H9 (cell line): ENCODE results near the gene LRRC27. TPM values are rescaled to one million over a fixed set of nuclear protein-coding genes. Genes with fewer than 3 reads are reported as not detected.

Experiments
- DNase-seq: peaks from one replicate; pipeline ENCODE4 v3.0.0-alpha.2; 2017
- H2AFZ ChIP-seq: one replicate; pipeline ENCODE4 v1.6.1; 2013; ENCODE audit warnings: mild to moderate bottlenecking, low read length, control low read depth, moderate library complexity
- H2AK5ac ChIP-seq: 2 replicates; pipeline ENCODE4 v1.6.1; 2013; ENCODE audit warnings: low read length, control low read depth, mixed read lengths; ENCODE audit not compliant: insufficient read length
- H2BK120ac ChIP-seq: one replicate; pipeline ENCODE4 v1.6.1; 2013; ENCODE audit warnings: low read depth, mild to moderate bottlenecking, low read length, control low read depth, inconsistent platforms; ENCODE audit not compliant: poor library complexity, severe bottlenecking
- H2BK12ac ChIP-seq: 2 replicates; pipeline ENCODE4 v1.6.1; 2013; ENCODE audit warnings: low read length, control low read depth, mixed read lengths, low read depth; ENCODE audit not compliant: insufficient read length
- H2BK15ac ChIP-seq: 2 replicates; pipeline ENCODE4 v1.6.1; 2013; ENCODE audit warnings: low read depth, low read length, control low read depth
- H2BK20ac ChIP-seq: one replicate; pipeline ENCODE4 v1.6.1; 2013; ENCODE audit warnings: low read depth, mild to moderate bottlenecking, low read length, control low read depth, inconsistent platforms; ENCODE audit not compliant: poor library complexity, severe bottlenecking
- H2BK5ac ChIP-seq: 2 replicates; pipeline ENCODE4 v1.6.1; 2013; ENCODE audit warnings: low read length, control low read depth, mixed read lengths; ENCODE audit not compliant: insufficient read length
- H3K14ac ChIP-seq: 2 replicates; pipeline ENCODE4 v1.6.1; 2013; ENCODE audit warnings: low read length, control low read depth; ENCODE audit not compliant: insufficient read depth
- H3K18ac ChIP-seq: 2 replicates; pipeline ENCODE4 v1.6.1; 2013; ENCODE audit warnings: low read depth, mild to moderate bottlenecking, mixed read lengths, low read length, control low read depth; ENCODE audit not compliant: insufficient read length
- H3K23ac ChIP-seq: 2 replicates; pipeline ENCODE4 v1.6.1; 2013; ENCODE audit warnings: low read length, control low read depth, mixed read lengths, low read depth; ENCODE audit not compliant: insufficient read length
- H3K23me2 ChIP-seq: 2 replicates; pipeline ENCODE4 v1.6.1; 2013; ENCODE audit warnings: low read depth, mild to moderate bottlenecking, mixed read lengths, low read length, control low read depth; ENCODE audit not compliant: insufficient read length, poor library complexity, severe bottlenecking
- H3K27ac ChIP-seq: 2 replicates; pipeline ENCODE4 v1.5.1; 2013; ENCODE audit warnings: low read length, control low read depth, mixed read lengths, low read depth; ENCODE audit not compliant: insufficient read length
- H3K27me3 ChIP-seq: 2 replicates; pipeline ENCODE4 v1.6.1; 2013; ENCODE audit warnings: low read length, control low read depth, inconsistent platforms; ENCODE audit not compliant: insufficient read depth
- H3K4ac ChIP-seq: 2 replicates; pipeline ENCODE4 v1.6.1; 2013; ENCODE audit warnings: low read depth, mild to moderate bottlenecking, control low read depth, inconsistent platforms, low read length, moderate library complexity
- H3K4me1 ChIP-seq: 2 replicates; pipeline ENCODE4 v1.6.1; 2013; ENCODE audit warnings: low read length, control low read depth, inconsistent platforms; ENCODE audit not compliant: insufficient read depth
- H3K4me2 ChIP-seq: 2 replicates; pipeline ENCODE4 v1.6.1; 2013; ENCODE audit warnings: low read length, control low read depth, mixed read lengths; ENCODE audit not compliant: insufficient read length, insufficient read depth
- H3K56ac ChIP-seq: 2 replicates; pipeline ENCODE4 v1.6.1; 2013; ENCODE audit warnings: low read depth, mild to moderate bottlenecking, mixed read lengths, low read length, control low read depth; ENCODE audit not compliant: insufficient read length
- H3K79me1 ChIP-seq: 2 replicates; pipeline ENCODE4 v1.6.1; 2013; ENCODE audit warnings: low read depth, mild to moderate bottlenecking, moderate library complexity, low read length, control low read depth, inconsistent platforms; ENCODE audit not compliant: insufficient read depth, poor library complexity, severe bottlenecking
- H3K79me2 ChIP-seq: 2 replicates; pipeline ENCODE4 v1.6.1; 2013; ENCODE audit warnings: low read length, control low read depth, inconsistent platforms; ENCODE audit not compliant: insufficient read depth
- H3K9ac ChIP-seq: 2 replicates; pipeline ENCODE4 v1.6.1; 2013; ENCODE audit warnings: low read length, control low read depth, mixed read lengths; ENCODE audit not compliant: insufficient read length; ENCODE audit errors: extremely low read depth
- H3K9me3 ChIP-seq: one replicate; pipeline ENCODE4 v1.6.1; 2013; ENCODE audit warnings: low read depth, low read length, inconsistent platforms; ENCODE audit not compliant: control insufficient read depth
- H3T11ph ChIP-seq: one replicate; pipeline ENCODE4 v1.6.1; 2013; ENCODE audit warnings: mild to moderate bottlenecking, low read length, control low read depth, inconsistent platforms
- H4K20me1 ChIP-seq: one replicate; pipeline ENCODE4 v1.6.1; 2013; ENCODE audit not compliant: control insufficient read depth, insufficient read length, insufficient read depth
- H4K5ac ChIP-seq: 2 replicates; pipeline ENCODE4 v1.6.1; 2013; ENCODE audit warnings: low read depth, mild to moderate bottlenecking, mixed read lengths, low read length, control low read depth; ENCODE audit not compliant: insufficient read length
- H4K8ac ChIP-seq: replicated peaks from 2 replicates; pipeline ENCODE4 v1.6.1; 2013; ENCODE audit warnings: low read length, control low read depth, mixed read lengths, low read depth; ENCODE audit not compliant: insufficient read length
- H4K91ac ChIP-seq: 2 replicates; pipeline ENCODE4 v1.6.1; 2013; ENCODE audit warnings: low read depth, mild to moderate bottlenecking, moderate library complexity, mixed read lengths, low read length, control low read depth; ENCODE audit not compliant: insufficient read length
- H3K27ac Mint-ChIP-seq, 3 experiments: 2 replicates in 2 of 3; 3 replicates in 1 of 3; pipeline ENCODE4 v1.8.0; 2020 to 2021; ENCODE audit warnings: mixed read lengths in 3 of 3, mild to moderate bottlenecking in 1 of 3, moderate library complexity in 1 of 3
- H3K27me3 Mint-ChIP-seq: 2 replicates; pipeline ENCODE4 v1.8.0; 2021; ENCODE audit warnings: low read depth, mild to moderate bottlenecking, moderate library complexity, mixed read lengths
- H3K36me3 Mint-ChIP-seq, 3 experiments: 2 replicates in 2 of 3; 3 replicates in 1 of 3; pipeline ENCODE4 v1.8.0; 2020 to 2021; ENCODE audit warnings: low read depth in 3 of 3, mixed read lengths in 3 of 3; ENCODE audit not compliant: insufficient read depth in 1 of 3
- H3K4me1 Mint-ChIP-seq, 2 experiments: 2 replicates each; pipeline ENCODE4 v1.8.0; 2020; ENCODE audit warnings: mixed read lengths in 2 of 2
- H3K4me3 Mint-ChIP-seq, 2 experiments: 2 replicates in 1 of 2; 3 replicates in 1 of 2; pipeline ENCODE4 v1.8.0; 2020 to 2021; ENCODE audit warnings: mild to moderate bottlenecking in 2 of 2, mixed read lengths in 2 of 2, moderate library complexity in 1 of 2
- H3K9me3 Mint-ChIP-seq, 2 experiments: 2 replicates in 1 of 2; 3 replicates in 1 of 2; pipeline ENCODE4 v1.8.0; 2020; ENCODE audit warnings: mild to moderate bottlenecking in 2 of 2, mixed read lengths in 2 of 2, moderate library complexity in 1 of 2
- WGBS: extraction: QIAGEN DNeasy Blood & Tissue Kit; methylation state at CpG from one replicate; pipeline ENCODE4 v1.1.7; 2013; ENCODE audit warnings: missing lambda C conversion rate, low lambda C conversion rate, mixed read lengths; ENCODE audit not compliant: insufficient read length; ENCODE audit errors: extremely low coverage; 5-methylcytosine and 5-hydroxymethylcytosine counted together
- total RNA-seq: library from RNA; stranded (reverse); gene quantifications from 2 replicates; pipeline ENCODE4 v1.2.1, GENCODE V29; 2021
- TF ChIP-seq, protein P1 (sequence below): fragments of 200-600 bp; sonication (generic); conservative IDR thresholded peaks from 3 replicates; pipeline ENCODE4 v1.8.0; 2021; ENCODE audit warnings: antibody characterized with exemption, mild to moderate bottlenecking

The LRRC27 gene
- total RNA-seq, 1 experiment from 2014 or later = 2.7 TPM

DNA sequence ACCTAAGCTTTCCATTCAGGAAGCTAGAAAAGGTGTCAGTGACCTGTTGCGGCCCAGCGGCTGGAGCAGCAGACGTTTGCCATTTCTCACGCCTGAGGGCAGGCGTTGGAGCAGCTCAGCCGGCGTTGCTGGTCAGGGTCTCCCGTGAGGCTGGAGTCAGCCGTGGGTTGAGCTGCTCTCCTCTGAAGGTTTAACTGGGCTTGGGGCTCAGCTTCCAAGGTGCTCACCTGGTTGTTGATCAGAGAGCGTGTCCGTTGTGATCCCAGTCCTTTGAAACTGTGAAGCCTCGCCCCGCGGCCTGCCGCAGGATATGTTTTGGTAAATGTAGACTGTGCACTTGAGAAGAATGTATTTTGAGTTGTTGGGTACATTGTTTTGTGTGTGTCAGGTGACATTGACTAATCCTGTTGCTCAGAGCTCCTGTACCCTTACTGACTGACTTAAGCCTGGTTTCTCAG, 44.4 kb downstream of the LRRC27 start:
- H2AK5ac ChIP-seq = no peak overlapping the region
- H3K27me3 ChIP-seq = no peaks in the 10 kb centered on the region
- H4K91ac ChIP-seq = no peak overlapping the region
- Mint-ChIP-seq H3K27me3 (peaks cover 27% of the 10 kb centered on the region), H3K9me3 (peaks cover 2 to 3% of the 10 kb centered on the region in 2 experiments; a peak in 3 of 5 replicates), H3K4me1 (peaks cover 10 to 30% of the 10 kb centered on the region in 2 experiments), H3K36me3 (peaks cover 2 to 5% (median 2%) of the 10 kb centered on the region in 3 experiments; a peak in 4 of 7 replicates), H3K4me3 (no peak overlapping the region), H3K27ac (no peak overlapping the region)
- no peak overlapping the region for H3K18ac ChIP-seq
- no peak overlapping the region for H4K8ac ChIP-seq
- no peak overlapping the region for H3K23ac ChIP-seq
- no peak overlapping the region for H3K9ac ChIP-seq
- no peak overlapping the region for H3K56ac ChIP-seq
- no peak overlapping the region for H4K5ac ChIP-seq
- WGBS = no CpG with 5 or more reads among the region's 15 CpGs
- H2BK12ac ChIP-seq = no peak overlapping the region
- H3K79me1 ChIP-seq = no peaks in the 10 kb centered on the region
- TF ChIP-seq, protein P1, sequence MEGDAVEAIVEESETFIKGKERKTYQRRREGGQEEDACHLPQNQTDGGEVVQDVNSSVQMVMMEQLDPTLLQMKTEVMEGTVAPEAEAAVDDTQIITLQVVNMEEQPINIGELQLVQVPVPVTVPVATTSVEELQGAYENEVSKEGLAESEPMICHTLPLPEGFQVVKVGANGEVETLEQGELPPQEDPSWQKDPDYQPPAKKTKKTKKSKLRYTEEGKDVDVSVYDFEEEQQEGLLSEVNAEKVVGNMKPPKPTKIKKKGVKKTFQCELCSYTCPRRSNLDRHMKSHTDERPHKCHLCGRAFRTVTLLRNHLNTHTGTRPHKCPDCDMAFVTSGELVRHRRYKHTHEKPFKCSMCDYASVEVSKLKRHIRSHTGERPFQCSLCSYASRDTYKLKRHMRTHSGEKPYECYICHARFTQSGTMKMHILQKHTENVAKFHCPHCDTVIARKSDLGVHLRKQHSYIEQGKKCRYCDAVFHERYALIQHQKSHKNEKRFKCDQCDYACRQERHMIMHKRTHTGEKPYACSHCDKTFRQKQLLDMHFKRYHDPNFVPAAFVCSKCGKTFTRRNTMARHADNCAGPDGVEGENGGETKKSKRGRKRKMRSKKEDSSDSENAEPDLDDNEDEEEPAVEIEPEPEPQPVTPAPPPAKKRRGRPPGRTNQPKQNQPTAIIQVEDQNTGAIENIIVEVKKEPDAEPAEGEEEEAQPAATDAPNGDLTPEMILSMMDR = no peak
- no peaks in the 10 kb centered on the region for H3K4me1 ChIP-seq
- H3T11ph ChIP-seq = no peak overlapping the region
- no peak overlapping the region for H2BK20ac ChIP-seq
- no peaks in the 10 kb centered on the region for H4K20me1 ChIP-seq
- no peak overlapping the region for H3K14ac ChIP-seq
- H3K79me2 ChIP-seq = no peaks in the 10 kb centered on the region
- H3K4me2 ChIP-seq = no peak overlapping the region
- no peak overlapping the region for H2BK120ac ChIP-seq
- H3K27ac ChIP-seq = no peak overlapping the region
- H2AFZ ChIP-seq = no peak overlapping the region
- no peaks in the 10 kb centered on the region for H3K23me2 ChIP-seq
- no peaks in the 10 kb centered on the region for H3K9me3 ChIP-seq
- no peak overlapping the region for H2BK15ac ChIP-seq
- H2BK5ac ChIP-seq = no peak overlapping the region
- no peak for DNase-seq
- no peak overlapping the region for H3K4ac ChIP-seq
